Measurements from ENCODE around the gene SPP2. TPM values are rescaled to one million over a fixed set of nuclear protein-coding genes. Genes with fewer than 3 reads are reported as not detected.

SPP2 gene
- total and polyA plus RNA-seq, 2 experiments from 2014 or later, result not detected

DNA sequence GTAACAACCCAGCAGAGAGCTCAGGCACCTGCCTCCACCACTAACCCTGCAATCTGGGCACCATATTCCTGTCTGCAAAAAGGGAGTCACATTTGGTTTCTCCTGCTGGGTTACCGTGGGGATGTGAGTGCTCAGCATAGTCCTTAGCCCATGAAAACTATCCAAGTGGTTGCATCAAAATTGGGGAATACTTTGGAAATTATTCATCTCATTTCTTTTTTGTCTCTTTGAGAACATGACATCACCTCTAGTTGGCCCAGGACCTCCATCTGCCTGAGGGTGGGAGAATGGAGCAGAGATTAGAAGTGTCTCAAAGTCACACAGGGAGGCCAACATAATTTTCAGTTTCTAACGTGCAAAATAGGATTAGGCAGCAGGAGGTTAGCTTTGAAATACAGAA, 19.3 kb upstream of the SPP2 start:
- Histone ChIP-seq H3K4me3 (no peak overlapping the region), H4K20me1 (ENCODE audit: insufficient read depth) (no peaks in the 10 kb centered on the region), H3K9ac (no peak overlapping the region), H3K27me3 (replicated peaks; ENCODE audit: insufficient read depth) (peaks cover 23% of the 10 kb centered on the region), H3K79me2 (ENCODE audit: insufficient read depth) (no peaks in the 10 kb centered on the region), H3K9me2 (ENCODE audit: insufficient read depth) (no peaks in the 10 kb centered on the region), H3K4me1 (ENCODE audit: insufficient read depth) (peaks cover 23% of the 10 kb centered on the region), H2AFZ (no peak overlapping the region), H3K9me3 (ENCODE audit: low read depth) (no peaks in the 10 kb centered on the region), H3K4me2 (ENCODE audit: unreplicated experiment) (no peak overlapping the region), H3K36me3 (ENCODE audit: low read depth) (no peaks in the 10 kb centered on the region), H3K27ac (no peak overlapping the region), H3F3A (ENCODE audit: insufficient read depth) (peaks cover 23% of the 10 kb centered on the region)
- 31 to 35% methylated on average over 2 of the region's 2 CpGs for WGBS, 2 experiments (ENCODE audit: low coverage in 1 of 2, low lambda C conversion rate in 2 of 2, missing lambda C conversion rate in 2 of 2)
- peak; percentile 37 for DNase-seq
- in situ Hi-C loops (cut with MboI), result no loop called here
- no peak for TF ChIP-seq EZH2phosphoT487 (IDR thresholded peaks at IDR 0.05; ENCODE audit: insufficient read depth, low read depth)
- TF ChIP-seq EZH2 (IDR thresholded peaks at IDR 0.05; ENCODE audit: insufficient read depth, poor library complexity, severe bottlenecking), result no peak

GRCh38 chr2:234032279-234032856, 18.1 kb upstream of the SPP2 start:
- in situ Hi-C loops (cut with MboI), result no loop called here
- no peaks in the 10 kb centered on the region for H3K9me2 ChIP-seq (ENCODE audit: insufficient read depth)
- peaks cover 23% of the 10 kb centered on the region; the same call in 1 of the 2 replicates for H3K27me3 ChIP-seq (replicated peaks; ENCODE audit: insufficient read depth)
- peaks cover 23% of the 10 kb centered on the region for H3F3A ChIP-seq (ENCODE audit: insufficient read depth)
- peaks cover 3% of the 10 kb centered on the region for H3K9me3 ChIP-seq (ENCODE audit: low read depth)
- H3K4me2 ChIP-seq (ENCODE audit: unreplicated experiment), result peak overlapping the region; percentile 8
- H2AFZ ChIP-seq, result no peak overlapping the region
- H3K27ac ChIP-seq, result no peak overlapping the region
- no peak overlapping the region for H3K4me3 ChIP-seq
- TF ChIP-seq EZH2phosphoT487 (IDR thresholded peaks at IDR 0.05; ENCODE audit: insufficient read depth, low read depth) (peak; percentile 96), EZH2 (IDR thresholded peaks at IDR 0.05; ENCODE audit: insufficient read depth, poor library complexity, severe bottlenecking) (no peak)
- H3K4me1 ChIP-seq (ENCODE audit: insufficient read depth), result peaks cover 20% of the 10 kb centered on the region
- DNase-seq, result peak; percentile 78
- no peaks in the 10 kb centered on the region for H3K36me3 ChIP-seq (ENCODE audit: low read depth)
- H3K79me2 ChIP-seq (ENCODE audit: insufficient read depth), result no peaks in the 10 kb centered on the region
- no peaks in the 10 kb centered on the region for H4K20me1 ChIP-seq (ENCODE audit: insufficient read depth)
- H3K9ac ChIP-seq, result no peak overlapping the region
- WGBS, 2 experiments (ENCODE audit: low coverage in 1 of 2, low lambda C conversion rate in 2 of 2, missing lambda C conversion rate in 2 of 2), result 24 to 32% methylated on average over 1 of the region's 1 CpG

GRCh38 chr2:234033174-234033573, 17.3 kb upstream of the SPP2 start:
- Histone ChIP-seq H4K20me1 (ENCODE audit: insufficient read depth) (no peaks in the 10 kb centered on the region), H3K27me3 (replicated peaks; ENCODE audit: insufficient read depth) (peaks cover 23% of the 10 kb centered on the region; the same call in 1 of the 2 replicates), H3K27ac (no peak overlapping the region), H3K4me2 (ENCODE audit: unreplicated experiment) (no peak overlapping the region), H3K4me1 (ENCODE audit: insufficient read depth) (peaks cover 20% of the 10 kb centered on the region), H3K9me3 (ENCODE audit: low read depth) (peaks cover 3% of the 10 kb centered on the region), H3K4me3 (no peak overlapping the region), H2AFZ (no peak overlapping the region), H3K9me2 (ENCODE audit: insufficient read depth) (no peaks in the 10 kb centered on the region), H3K79me2 (ENCODE audit: insufficient read depth) (no peaks in the 10 kb centered on the region), H3F3A (ENCODE audit: insufficient read depth) (peaks cover 23% of the 10 kb centered on the region), H3K9ac (no peak overlapping the region), H3K36me3 (ENCODE audit: low read depth) (no peaks in the 10 kb centered on the region)
- in situ Hi-C loops (cut with MboI), result no loop called here
- DNase-seq, result no peak
- TF ChIP-seq EZH2 (IDR thresholded peaks at IDR 0.05; ENCODE audit: insufficient read depth, poor library complexity, severe bottlenecking), result no peak
- TF ChIP-seq EZH2phosphoT487 (IDR thresholded peaks at IDR 0.05; ENCODE audit: insufficient read depth, low read depth), result no peak
- WGBS, 2 experiments (ENCODE audit: low coverage in 1 of 2, low lambda C conversion rate in 2 of 2, missing lambda C conversion rate in 2 of 2), result 79% methylated on average over 3 of the region's 3 CpGs

DNA sequence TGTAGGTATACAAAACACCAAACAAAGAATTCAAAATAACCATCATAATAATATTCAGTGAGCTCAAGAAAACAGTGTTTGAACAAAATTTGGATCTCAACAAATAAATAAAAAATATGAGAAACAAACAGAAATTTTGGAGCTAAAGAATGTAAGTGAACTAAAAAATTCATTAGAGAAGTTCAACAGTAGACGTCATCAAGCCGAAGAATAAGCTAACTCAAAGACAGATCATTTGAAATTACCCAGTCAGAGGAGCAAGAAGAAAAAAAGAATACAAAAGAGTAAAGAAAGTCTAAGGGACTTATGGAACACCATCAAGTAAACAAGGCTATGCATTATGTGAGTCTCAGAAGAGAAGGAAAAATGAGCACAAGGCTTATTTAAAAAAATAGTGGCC, 16.6 kb upstream of the SPP2 start:
- no peak overlapping the region for H3K27ac ChIP-seq
- no peak overlapping the region for H2AFZ ChIP-seq
- H3K79me2 ChIP-seq (ENCODE audit: insufficient read depth), result no peaks in the 10 kb centered on the region
- no peak overlapping the region for H3K9ac ChIP-seq
- peaks cover 20% of the 10 kb centered on the region for H3K4me1 ChIP-seq (ENCODE audit: insufficient read depth)
- no peak overlapping the region for H3K4me2 ChIP-seq (ENCODE audit: unreplicated experiment)
- H3K36me3 ChIP-seq (ENCODE audit: low read depth), result no peaks in the 10 kb centered on the region
- H3K9me2 ChIP-seq (ENCODE audit: insufficient read depth), result no peaks in the 10 kb centered on the region
- TF ChIP-seq EZH2 (IDR thresholded peaks at IDR 0.05; ENCODE audit: insufficient read depth, poor library complexity, severe bottlenecking), result no peak
- no peak for TF ChIP-seq EZH2phosphoT487 (IDR thresholded peaks at IDR 0.05; ENCODE audit: insufficient read depth, low read depth)
- H3K9me3 ChIP-seq (ENCODE audit: low read depth), result peaks cover 3% of the 10 kb centered on the region
- peaks cover 23% of the 10 kb centered on the region for H3F3A ChIP-seq (ENCODE audit: insufficient read depth)
- in situ Hi-C loops (cut with MboI), result no loop called here
- WGBS, 2 experiments (ENCODE audit: low coverage in 1 of 2, low lambda C conversion rate in 2 of 2, missing lambda C conversion rate in 2 of 2), result 87 to 96% methylated on average over 2 of the region's 2 CpGs
- no peak overlapping the region for H3K4me3 ChIP-seq
- H4K20me1 ChIP-seq (ENCODE audit: insufficient read depth), result no peaks in the 10 kb centered on the region
- no peak for DNase-seq
- peaks cover 23% of the 10 kb centered on the region; the same call in 1 of the 2 replicates for H3K27me3 ChIP-seq (replicated peaks; ENCODE audit: insufficient read depth)

Measured in GM23248 (cell line).